GM18505 (cell line): ENCODE data around the gene LTBP4.

Experiments
- ATAC-seq: cut with Tn5 transposase; IDR thresholded peaks from one replicate; pipeline ENCODE4 v1.9.1; 2021; ENCODE audit not compliant: unreplicated experiment
- POLR2A ChIP-seq: IDR thresholded peaks from 4 replicates; pipeline ENCODE4 v1.6.1; 2011; ENCODE audit warnings: borderline replicate concordance; ENCODE audit not compliant: insufficient read depth, insufficient read length; ENCODE audit errors: extremely low read depth

Gene LTBP4

DNA sequence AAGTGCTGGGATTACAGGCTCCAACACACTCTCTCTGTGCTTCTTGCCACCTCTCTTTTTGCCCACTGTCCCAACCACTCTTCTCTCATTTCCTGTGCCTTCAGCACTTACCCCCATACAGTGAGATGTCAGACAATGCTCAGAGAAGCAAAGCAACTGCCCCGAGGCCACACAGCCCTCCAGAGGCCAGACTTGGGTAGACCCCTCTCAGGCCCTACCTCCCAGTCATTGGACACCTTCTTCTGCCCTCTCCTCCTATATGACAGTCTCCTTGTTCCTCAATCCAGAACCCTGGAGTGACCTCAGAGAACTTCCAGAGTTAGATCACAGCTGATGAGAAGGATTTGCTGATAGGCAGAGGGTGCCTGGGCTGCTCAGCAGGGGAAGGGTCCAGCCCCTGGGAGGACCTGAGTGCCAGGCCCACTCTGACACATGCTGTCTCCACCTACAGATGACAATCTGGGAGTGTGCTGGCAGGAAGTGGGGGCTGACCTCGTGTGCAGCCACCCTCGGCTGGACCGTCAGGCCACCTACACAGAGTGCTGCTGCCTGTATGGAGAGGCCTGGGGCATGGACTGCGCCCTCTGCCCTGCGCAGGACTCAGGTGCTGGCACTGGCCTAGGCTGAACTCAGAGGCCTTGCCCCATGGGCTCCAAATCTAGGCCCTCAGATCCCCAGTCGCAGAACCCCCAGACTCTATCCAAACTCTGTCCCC lies 24.4 kb downstream of the LTBP4 start:
- ATAC-seq: no peak
- TF ChIP-seq POLR2A: no peak

DNA sequence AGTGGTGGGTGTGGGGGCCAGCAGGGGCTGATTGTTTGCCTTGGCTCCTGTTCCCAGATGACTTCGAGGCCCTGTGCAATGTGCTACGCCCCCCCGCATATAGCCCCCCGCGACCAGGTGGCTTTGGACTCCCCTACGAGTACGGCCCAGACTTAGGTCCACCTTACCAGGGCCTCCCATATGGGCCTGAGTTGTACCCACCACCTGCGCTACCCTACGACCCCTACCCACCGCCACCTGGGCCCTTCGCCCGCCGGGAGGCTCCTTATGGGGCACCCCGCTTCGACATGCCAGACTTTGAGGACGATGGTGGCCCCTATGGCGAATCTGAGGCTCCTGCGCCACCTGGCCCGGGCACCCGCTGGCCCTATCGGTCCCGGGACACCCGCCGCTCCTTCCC lies 25.7 kb downstream of the LTBP4 start:
- no peak for TF ChIP-seq POLR2A
- ATAC-seq: no peak

DNA sequence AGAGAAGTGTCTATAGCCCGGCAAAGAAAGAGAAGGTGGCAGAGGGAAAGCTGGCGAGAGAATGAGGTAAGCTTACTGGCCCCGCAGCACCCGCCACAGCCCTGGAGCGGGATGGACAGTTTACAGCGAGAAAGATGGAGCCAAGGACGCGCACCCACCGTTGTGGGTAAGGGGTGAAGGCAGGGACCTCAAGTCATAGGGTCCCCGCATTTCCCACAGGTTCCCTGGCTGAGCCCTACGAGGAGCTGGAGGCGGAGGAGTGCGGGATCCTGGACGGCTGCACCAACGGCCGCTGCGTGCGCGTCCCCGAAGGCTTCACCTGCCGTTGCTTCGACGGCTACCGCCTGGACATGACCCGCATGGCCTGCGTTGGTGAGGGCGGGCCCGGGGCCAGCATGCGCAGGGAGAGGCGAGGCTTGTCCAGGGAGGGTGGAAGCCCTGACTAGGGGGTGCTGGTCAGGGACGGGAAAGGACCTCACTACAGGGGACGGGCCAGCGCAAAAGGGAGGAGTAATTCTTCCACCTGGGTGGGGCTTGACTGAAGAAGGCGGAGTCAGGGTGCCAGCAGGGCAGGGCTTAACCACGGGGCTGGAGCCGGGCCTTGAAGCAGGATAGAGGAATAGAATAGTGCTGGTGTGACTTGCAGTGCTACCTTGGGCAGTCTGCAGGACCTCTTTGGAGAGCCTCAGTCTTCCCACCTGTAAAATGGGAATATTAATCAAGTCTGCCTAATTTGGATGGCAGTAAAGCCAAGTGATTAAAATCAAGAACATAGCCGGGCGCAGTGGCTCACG lies 26.5 kb downstream of the LTBP4 start:
- TF ChIP-seq POLR2A: no peak
- ATAC-seq: no peak

DNA sequence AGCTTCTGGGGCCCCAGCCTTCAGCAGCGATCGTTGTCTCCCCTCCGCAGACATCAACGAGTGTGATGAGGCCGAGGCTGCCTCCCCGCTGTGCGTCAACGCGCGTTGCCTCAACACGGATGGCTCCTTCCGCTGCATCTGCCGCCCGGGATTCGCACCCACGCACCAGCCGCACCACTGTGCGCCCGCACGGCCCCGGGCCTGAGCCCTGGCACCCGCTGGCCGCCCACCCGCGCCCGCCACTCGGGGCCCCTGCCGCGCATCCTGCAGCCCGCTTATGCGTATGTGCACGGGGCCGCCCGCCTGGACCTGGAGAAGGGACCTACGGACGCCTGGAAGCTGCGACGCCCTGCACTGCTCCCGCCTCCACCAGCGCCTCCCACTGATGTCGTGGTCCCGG lies 28.2 kb downstream of the LTBP4 start:
- no peak for ATAC-seq
- TF ChIP-seq POLR2A: no peak

DNA sequence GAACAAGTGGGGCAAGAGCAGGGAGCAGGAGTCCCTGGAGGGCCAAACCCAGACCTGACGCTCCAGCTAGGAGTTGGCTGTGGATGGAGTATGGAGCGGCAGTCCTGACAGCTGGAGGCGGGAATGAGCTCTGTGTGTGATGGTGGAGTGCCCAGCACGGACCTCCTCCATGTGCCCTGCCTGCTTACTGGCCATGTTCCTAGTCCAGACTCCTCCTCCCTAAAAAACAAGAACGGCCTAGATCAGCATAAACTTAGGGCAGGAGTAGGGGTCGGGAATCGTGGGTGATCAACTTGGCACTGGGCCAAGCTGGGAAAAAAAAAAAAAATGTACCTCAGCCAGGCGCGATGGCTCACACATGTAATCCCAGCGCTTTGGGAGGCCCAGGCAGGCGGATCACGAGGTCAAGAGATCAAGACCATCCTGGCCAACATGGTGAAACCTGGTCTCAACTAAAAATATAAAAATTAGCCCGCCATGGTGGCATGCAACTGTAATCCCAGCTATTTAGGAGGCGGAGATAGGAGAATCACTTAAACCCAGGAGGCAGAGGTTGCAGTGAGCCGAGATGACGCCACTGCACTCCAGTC lies 29.5 kb downstream of the LTBP4 start:
- no peak for ATAC-seq
- no peak for TF ChIP-seq POLR2A

DNA sequence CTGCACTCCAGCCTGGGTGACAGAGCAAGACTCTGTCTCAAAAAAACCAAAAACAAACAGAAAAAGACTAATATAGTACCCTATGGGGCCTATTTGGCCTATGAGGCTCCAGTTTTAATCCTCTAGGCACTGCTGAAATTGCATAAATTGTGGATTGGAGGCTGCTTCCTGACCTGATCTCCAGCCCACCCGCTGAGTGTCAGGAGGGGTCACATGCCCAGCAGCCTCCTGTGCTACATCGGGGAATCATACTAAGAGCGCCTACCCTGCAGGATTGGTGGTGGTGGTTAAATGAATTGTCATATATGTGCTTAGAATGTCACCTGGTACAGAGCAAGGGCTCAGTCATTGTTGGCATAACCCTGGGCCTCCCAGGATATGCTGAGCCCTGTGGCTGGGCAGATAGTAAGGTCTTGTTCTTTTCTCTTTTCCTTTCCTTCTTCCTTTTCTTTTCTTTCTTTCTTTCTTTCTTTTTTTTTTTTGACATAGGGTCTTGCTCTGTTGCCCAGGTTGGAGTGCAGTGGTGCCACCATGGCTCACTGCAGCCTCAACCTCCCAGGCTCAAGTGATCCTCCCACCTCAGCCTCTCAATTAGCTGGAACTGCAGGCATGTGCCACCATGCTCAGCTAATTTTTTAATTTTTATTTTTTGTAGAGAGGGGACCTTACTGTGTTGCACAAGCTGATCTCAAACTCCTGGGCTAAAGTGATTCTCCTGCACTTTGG lies 31.3 kb downstream of the LTBP4 start:
- no peak for TF ChIP-seq POLR2A
- ATAC-seq: no peak

DNA sequence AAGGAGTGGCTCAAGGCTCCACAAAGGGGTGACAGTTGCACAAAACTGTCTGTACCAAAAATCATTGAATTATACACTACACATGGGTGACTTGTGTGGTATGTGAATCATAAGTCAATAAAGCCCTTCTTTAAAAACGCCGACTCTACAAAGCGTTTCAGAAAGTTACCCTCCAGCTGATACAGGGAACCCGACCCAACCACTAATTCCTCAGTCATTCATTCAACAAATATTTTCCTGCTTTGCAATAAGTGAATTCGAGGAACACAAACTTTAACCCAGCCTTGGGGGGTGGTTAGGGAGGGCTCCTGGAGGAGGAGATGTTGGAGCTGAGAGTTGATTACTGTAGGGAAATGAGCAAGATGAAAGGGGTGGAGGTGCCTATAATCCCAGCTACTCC lies 32.0 kb downstream of the LTBP4 start:
- ATAC-seq: no peak
- TF ChIP-seq POLR2A: no peak

DNA sequence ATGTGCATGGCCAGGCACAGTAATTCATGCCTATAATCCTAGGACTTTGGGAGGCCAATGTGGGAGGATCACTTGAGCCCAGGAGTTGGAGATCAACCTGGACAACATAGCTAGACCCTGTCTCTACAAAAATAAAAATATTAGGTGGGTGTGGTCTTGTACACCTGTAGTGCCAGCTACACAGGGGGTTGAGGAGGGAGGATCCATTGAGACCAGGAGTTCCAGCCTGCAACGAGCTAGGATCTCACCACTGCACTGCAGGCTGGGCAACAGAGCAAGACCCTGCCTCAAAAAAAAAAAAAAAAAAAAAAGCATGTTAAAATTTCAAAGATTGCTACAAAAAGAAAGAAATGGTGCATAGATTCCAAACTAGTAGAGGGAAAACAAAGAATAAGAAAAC lies 37.2 kb downstream of the LTBP4 start:
- ATAC-seq: no peak
- TF ChIP-seq POLR2A: no peak

DNA sequence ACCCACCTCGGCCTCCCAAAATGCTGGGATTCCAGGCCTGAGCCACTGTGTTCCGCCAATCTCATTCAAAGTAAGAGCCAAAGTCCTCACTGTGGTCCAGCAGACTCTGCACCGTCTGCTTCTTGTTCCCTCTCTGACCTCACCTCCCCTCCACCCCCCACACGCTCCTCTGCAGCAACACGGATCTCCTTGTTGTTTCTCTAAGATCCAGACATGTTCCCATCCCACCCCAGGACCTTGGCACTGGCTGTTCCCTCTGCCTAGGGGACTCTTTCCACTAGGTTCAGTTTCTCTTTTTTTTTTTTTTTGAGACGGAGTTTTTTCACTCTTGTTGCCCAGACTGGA lies 38.4 kb downstream of the LTBP4 start:
- TF ChIP-seq POLR2A: no peak
- ATAC-seq: no peak

DNA sequence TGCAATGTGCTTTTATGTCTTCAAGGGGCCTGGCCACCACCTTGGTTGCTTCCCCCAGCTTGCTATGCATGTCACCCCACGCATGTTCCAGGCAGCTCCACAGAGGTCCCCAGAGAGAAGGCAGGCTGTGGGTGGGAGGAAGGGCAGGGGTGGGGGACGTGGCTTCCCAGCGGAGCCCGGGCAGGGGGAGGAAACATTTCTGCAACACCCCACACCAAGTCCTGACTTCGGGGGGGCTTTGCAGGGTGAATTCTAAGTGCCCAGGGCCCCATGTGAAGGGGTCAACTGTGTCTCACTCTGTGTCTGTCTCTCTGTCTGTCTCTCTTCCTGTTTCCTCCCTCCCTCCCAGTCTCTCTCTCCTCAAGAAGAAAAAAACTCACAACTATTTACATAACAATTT lies 39.6 kb downstream of the LTBP4 start:
- no peak for TF ChIP-seq POLR2A
- ATAC-seq: no peak

DNA sequence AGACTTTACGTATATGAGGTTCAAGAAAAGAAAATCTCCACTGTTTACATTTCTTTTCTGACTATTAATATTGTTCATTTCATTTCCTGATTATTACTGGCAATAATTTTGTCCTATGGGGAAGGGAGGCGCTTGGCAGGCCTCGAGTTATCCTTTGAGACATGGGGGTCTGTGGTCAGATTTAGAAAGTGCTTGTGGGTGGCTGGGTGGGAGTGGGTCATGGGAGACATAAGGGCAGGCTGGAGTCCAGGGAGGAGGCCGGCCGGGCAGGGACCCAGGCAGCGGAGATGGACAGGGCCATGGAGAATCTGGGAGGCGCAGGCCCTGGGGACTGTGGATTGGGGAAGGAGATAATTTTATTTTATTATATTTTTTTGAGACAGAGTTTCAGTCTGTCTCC lies 40.1 kb downstream of the LTBP4 start:
- TF ChIP-seq POLR2A: no peak
- ATAC-seq: no peak

DNA sequence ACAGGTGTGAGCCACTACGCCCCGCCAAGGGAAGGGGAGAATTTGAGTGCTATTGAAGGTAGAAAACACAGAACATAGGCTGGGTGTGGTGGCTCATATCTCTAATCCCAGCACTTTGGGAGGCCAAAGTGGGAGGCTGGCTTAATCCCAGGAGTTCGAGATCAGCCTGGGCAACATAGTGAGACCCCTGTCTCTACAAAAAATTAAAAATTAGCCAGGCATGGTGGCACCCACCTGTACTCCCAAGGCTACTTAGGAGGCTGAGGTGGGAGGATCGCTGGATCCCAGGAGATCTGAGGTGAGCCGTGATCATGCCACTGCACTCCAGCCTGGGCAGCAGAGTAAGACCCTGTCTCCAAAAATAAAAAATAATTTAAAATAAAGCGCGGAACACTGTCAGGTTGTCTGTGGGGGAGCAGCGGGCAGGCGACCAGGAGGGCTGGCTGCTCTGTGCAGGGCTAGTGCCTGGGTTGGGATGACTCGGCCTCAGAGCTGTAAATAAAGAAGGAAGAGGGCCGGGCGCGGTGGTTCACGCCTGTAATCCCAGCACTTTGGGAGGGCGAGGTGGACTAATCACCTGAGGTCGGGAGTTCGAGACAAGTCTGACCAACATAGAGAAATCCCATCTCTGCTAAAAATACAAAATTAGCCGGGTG lies 41.0 kb downstream of the LTBP4 start:
- ATAC-seq: no peak
- TF ChIP-seq POLR2A: no peak

DNA sequence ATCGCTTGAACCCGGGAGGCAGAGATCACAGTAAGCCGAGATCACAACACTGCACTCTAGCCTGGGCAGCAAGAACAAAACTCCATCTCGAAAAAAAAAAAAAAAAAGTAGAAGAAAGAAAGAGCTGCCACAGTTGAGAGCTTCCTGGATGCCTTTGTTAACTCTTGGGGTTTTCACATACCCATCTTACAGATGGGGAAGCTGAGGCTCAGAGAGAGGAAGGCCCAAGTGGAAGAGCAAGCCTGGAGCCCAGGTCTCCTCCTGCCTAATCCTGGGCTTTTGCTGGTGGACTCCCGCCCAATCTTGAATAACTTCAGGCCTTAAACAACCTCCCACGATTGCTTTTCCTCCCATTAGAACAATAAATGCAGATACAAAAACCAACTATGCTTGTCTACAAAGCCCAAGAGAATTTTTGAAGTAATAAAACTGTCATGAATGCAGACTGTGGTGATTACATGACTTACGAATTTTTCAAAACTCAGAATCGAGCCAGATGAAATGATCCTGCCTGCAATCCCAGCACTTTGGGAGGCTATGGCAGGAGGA lies 41.7 kb downstream of the LTBP4 start:
- no peak for ATAC-seq

More for the DNA sequence above, 41.7 kb downstream of the LTBP4 start:
- TF ChIP-seq POLR2A: no peak
